Measurements from ENCODE around the gene PLEKHA6.
"Not testable (repeated sequence)": the region's sequence is repeated elsewhere in the genome, so short reads cannot be mapped to it uniquely, and the experiment has no call there.

GRCh38 chr1:204238520-204238919, 121.2 kb downstream of the PLEKHA6 start:
- TF ChIP-seq POLR2A, CTCF (IDR thresholded peaks at IDR 0.05): not testable (repeated sequence)
